Nephron progenitor cell (in vitro differentiated cells): ENCODE data around the gene PDGFA.

Source experiments
- DNase-seq: peaks from one replicate; pipeline ENCODE4 v3.0.0; 2021
- H3K27ac Mint-ChIP-seq: 2 replicates; pipeline ENCODE4 v1.8.0; 2021; ENCODE audit warnings: mild to moderate bottlenecking, moderate library complexity, mixed read lengths
- H3K27me3 Mint-ChIP-seq: 2 replicates; pipeline ENCODE4 v1.8.0; 2021; ENCODE audit warnings: mild to moderate bottlenecking, low read depth, mixed read lengths; ENCODE audit not compliant: poor library complexity
- H3K36me3 Mint-ChIP-seq: 2 replicates; pipeline ENCODE4 v1.8.0; 2021; ENCODE audit warnings: low read depth, mixed read lengths
- H3K4me1 Mint-ChIP-seq: 2 replicates; pipeline ENCODE4 v1.8.0; 2021; ENCODE audit warnings: mixed read lengths
- H3K4me3 Mint-ChIP-seq: 2 replicates; pipeline ENCODE4 v1.8.0; 2021; ENCODE audit warnings: mild to moderate bottlenecking, moderate library complexity, mixed read lengths
- H3K9me3 Mint-ChIP-seq: 2 replicates; pipeline ENCODE4 v1.8.0; 2021; ENCODE audit warnings: mild to moderate bottlenecking, moderate library complexity, mixed read lengths
- CTCF ChIP-seq: fragments of 200-600 bp; sonication (generic); IDR thresholded peaks from 2 replicates; pipeline ENCODE4 v1.5.0; 2021; ENCODE audit warnings: antibody characterized with exemption

The PDGFA gene

GRCh38 chr7:538764-539685 lies 19.4 kb upstream of the PDGFA start:
- Mint-ChIP-seq H3K27ac (no peak overlapping the region), H3K4me1 (peaks cover 31% of the 10 kb centered on the region), H3K36me3 (no peaks in the 10 kb centered on the region), H3K9me3 (no peaks in the 10 kb centered on the region), H3K27me3 (peaks cover 11% of the 10 kb centered on the region), H3K4me3 (no peak overlapping the region)
- DNase-seq, result peak; percentile 25
- TF ChIP-seq CTCF, result no peak

GRCh38 chr7:537911-538634 lies 18.4 kb upstream of the PDGFA start:
- Mint-ChIP-seq H3K9me3 (no peaks in the 10 kb centered on the region), H3K4me3 (no peak overlapping the region), H3K36me3 (no peaks in the 10 kb centered on the region), H3K27ac (no peak overlapping the region), H3K4me1 (peaks cover 32% of the 10 kb centered on the region), H3K27me3 (peaks cover 15% of the 10 kb centered on the region)
- DNase-seq, result peak; percentile 37
- no peak for TF ChIP-seq CTCF

DNA sequence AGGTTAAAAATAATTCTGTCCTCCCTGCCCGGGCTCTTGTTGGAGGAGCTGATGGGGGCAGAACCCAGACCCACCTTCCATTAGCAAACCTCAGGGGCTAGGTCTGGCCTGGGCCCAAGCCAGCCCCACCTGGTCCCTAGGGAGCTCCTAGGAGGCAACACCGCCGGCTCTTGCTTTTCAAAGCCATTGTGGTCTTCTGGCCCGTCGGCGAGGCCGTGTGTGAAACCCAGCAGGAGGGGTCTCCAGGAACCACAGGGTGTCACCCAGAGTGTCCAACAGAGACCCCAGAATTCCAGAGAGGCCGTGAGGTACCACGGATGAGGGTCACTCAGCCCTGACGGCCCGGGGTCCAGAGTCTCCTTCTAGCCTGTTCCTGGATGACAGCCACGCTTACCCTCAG lies 16.6 kb upstream of the PDGFA start:
- peaks cover 24% of the 10 kb centered on the region for H3K4me1 Mint-ChIP-seq
- no peak overlapping the region for H3K27ac Mint-ChIP-seq
- no peak for TF ChIP-seq CTCF
- no peaks in the 10 kb centered on the region for H3K36me3 Mint-ChIP-seq
- H3K9me3 Mint-ChIP-seq, result no peaks in the 10 kb centered on the region
- DNase-seq, result no peak
- no peak overlapping the region for H3K4me3 Mint-ChIP-seq
- H3K27me3 Mint-ChIP-seq, result peaks cover 19% of the 10 kb centered on the region

GRCh38 chr7:534959-535358 lies 15.3 kb upstream of the PDGFA start:
- Mint-ChIP-seq H3K27ac (no peak overlapping the region), H3K9me3 (no peaks in the 10 kb centered on the region), H3K4me1 (peaks cover 21% of the 10 kb centered on the region), H3K4me3 (no peak overlapping the region), H3K36me3 (no peaks in the 10 kb centered on the region), H3K27me3 (peaks cover 26% of the 10 kb centered on the region)
- TF ChIP-seq CTCF, result no peak
- no peak for DNase-seq

DNA sequence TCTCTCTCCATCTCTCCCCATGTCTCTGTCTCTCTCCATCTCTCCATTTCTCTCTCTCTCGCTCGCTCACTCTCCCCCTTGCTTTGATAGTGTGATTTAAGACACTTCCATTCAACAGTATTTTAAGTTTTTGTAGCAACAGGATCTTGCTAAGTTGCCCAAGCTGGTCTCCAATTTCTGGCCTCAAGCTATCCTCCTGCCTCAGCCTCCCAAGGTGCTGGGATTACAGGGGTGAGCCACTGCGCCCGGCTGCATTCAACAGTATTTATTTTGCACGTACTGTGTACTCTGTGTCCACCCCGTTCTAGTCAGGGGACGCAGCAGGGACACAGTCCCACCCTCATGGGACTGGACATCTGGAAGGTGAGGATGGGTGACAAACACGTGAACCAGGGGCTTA lies 14.4 kb upstream of the PDGFA start:
- H3K27me3 Mint-ChIP-seq, result peaks cover 29% of the 10 kb centered on the region
- H3K27ac Mint-ChIP-seq, result no peak overlapping the region
- no peaks in the 10 kb centered on the region for H3K9me3 Mint-ChIP-seq
- TF ChIP-seq CTCF, result no peak
- H3K4me3 Mint-ChIP-seq, result no peak overlapping the region
- DNase-seq, result no peak
- peaks cover 19% of the 10 kb centered on the region for H3K4me1 Mint-ChIP-seq
- H3K36me3 Mint-ChIP-seq, result no peaks in the 10 kb centered on the region
